Activated CD8-positive, alpha-beta T cell treated with anti-CD3 and anti-CD28 coated beads for 36 hours (primary cell): Measurements from ENCODE around the gene SLIT1. TPM values are rescaled to one million over a fixed set of nuclear protein-coding genes. Genes with fewer than 3 reads are reported as not detected.
A peak's percentile ranks its signal among the peaks of the same experiment; 100 is the strongest.

ENCODE experiments used
- ATAC-seq: fragments of 200-7000 bp; cut with Tn5 transposase; one replicate; pipeline ENCODE4 v1.10.0; 2021; ENCODE audit warnings: mild to moderate bottlenecking, moderate library complexity
- CTCF ChIA-PET: fragments of 350-600 bp; sonication (Branson Sonifier 250); formaldehyde crosslinking; loops from one replicate; lab custom pipeline; 2021; ENCODE audit warnings: antibody characterized with exemption; lab: Charles Lee
- POLR2A ChIA-PET: fragments of 350-600 bp; sonication (Branson Sonifier 250); formaldehyde crosslinking; loops from one replicate; lab custom pipeline; 2021; ENCODE audit warnings: antibody characterized with exemption; lab: Charles Lee
- DNase-seq: peaks from one replicate; pipeline ENCODE4 v3.0.0-alpha.2; 2020
- H3K27ac Mint-ChIP-seq: one replicate; pipeline ENCODE4 v1.8.0; 2021; ENCODE audit warnings: mild to moderate bottlenecking, mixed read lengths
- H3K27me3 Mint-ChIP-seq: one replicate; pipeline ENCODE4 v1.8.0; 2021; ENCODE audit warnings: mixed read lengths
- H3K36me3 Mint-ChIP-seq: one replicate; pipeline ENCODE4 v1.8.0; 2021; ENCODE audit warnings: low read depth, mixed read lengths
- H3K4me1 Mint-ChIP-seq: one replicate; pipeline ENCODE4 v1.8.0; 2021; ENCODE audit warnings: low read depth, mixed read lengths
- H3K4me3 Mint-ChIP-seq: one replicate; pipeline ENCODE4 v1.8.0; 2021; ENCODE audit warnings: mild to moderate bottlenecking, moderate library complexity, mixed read lengths
- H3K9me3 Mint-ChIP-seq: one replicate; pipeline ENCODE4 v1.8.0; 2021; ENCODE audit warnings: mixed read lengths
- CTCF ChIP-seq: fragments of 200-600 bp; IDR thresholded peaks from one replicate; pipeline ENCODE4 v1.8.0; 2022; ENCODE audit warnings: antibody characterized with exemption, mild to moderate bottlenecking
- intact Hi-C: fragments of 100-400 bp; cut with micrococcal nuclease; formaldehyde crosslinking; loops from one replicate; pipeline ENCODE4 v1.10.0; 2022
- total RNA-seq, 2 experiments: library from RNA; stranded (reverse); gene quantifications; one replicate each; pipeline ENCODE4 v1.2.3, GENCODE V29; 2021

SLIT1 gene
- total RNA-seq, 2 experiments from 2014 or later = 0.34 to 1.2 TPM

GRCh38 chr10:97174941-97175340 lies 10.8 kb downstream of the SLIT1 start:
- Mint-ChIP-seq H3K9me3 (no peaks in the 10 kb centered on the region), H3K4me1 (no peaks in the 10 kb centered on the region), H3K27ac (no peak overlapping the region), H3K36me3 (no peaks in the 10 kb centered on the region), H3K27me3 (peaks cover 11% of the 10 kb centered on the region), H3K4me3 (no peak overlapping the region)
- intact Hi-C loops = no loop called here
- ChIA-PET CTCF (interaction anchor here (1.1 to 7.2 kb wide), 3 partner anchors 19 to 102 kb away, joined by 3 to 29 read pairs (median 4); no protein-coding TSS in a partner anchor), POLR2A (no interaction called here)
- peak; percentile 30 for ATAC-seq
- DNase-seq = no peak
- no peak for TF ChIP-seq CTCF

GRCh38 chr10:97174276-97174775 lies 11.4 kb downstream of the SLIT1 start:
- Mint-ChIP-seq H3K36me3 (no peaks in the 10 kb centered on the region), H3K9me3 (no peaks in the 10 kb centered on the region), H3K27me3 (peaks cover 10% of the 10 kb centered on the region), H3K27ac (no peak overlapping the region), H3K4me1 (no peaks in the 10 kb centered on the region), H3K4me3 (no peak overlapping the region)
- intact Hi-C loops = no loop called here
- ChIA-PET POLR2A (no interaction called here), CTCF (interaction anchor here (0.8 to 7.2 kb wide), 4 partner anchors 20 to 101 kb away, joined by 3 to 29 read pairs (median 4); no protein-coding TSS in a partner anchor)
- no peak for TF ChIP-seq CTCF
- no peak for DNase-seq
- ATAC-seq = no peak

- ChIA-PET POLR2A (interaction anchor here (1.1 kb wide), 1 partner anchor 8 kb away, joined by 4 read pairs; no protein-coding TSS in a partner anchor), CTCF (interaction anchor here (7.2 kb wide), 1 partner anchor 37 kb away, joined by 29 read pairs; no protein-coding TSS in a partner anchor)
- Mint-ChIP-seq H3K27me3 (peaks cover 9% of the 10 kb centered on the region), H3K4me1 (no peaks in the 10 kb centered on the region), H3K9me3 (no peaks in the 10 kb centered on the region), H3K4me3 (no peak overlapping the region), H3K27ac (no peak overlapping the region), H3K36me3 (no peaks in the 10 kb centered on the region)
- intact Hi-C loops = no loop called here
- ATAC-seq = no peak
- no peak for TF ChIP-seq CTCF
- DNase-seq = no peak
These were observed 12.7 kb downstream of the SLIT1 start for GRCh38 chr10:97173036-97173435.

- no peak for ATAC-seq
- Mint-ChIP-seq H3K4me3 (no peak overlapping the region), H3K27ac (no peak overlapping the region), H3K27me3 (peaks cover 9% of the 10 kb centered on the region), H3K4me1 (no peaks in the 10 kb centered on the region), H3K36me3 (no peaks in the 10 kb centered on the region), H3K9me3 (no peaks in the 10 kb centered on the region)
- no peak for DNase-seq
- intact Hi-C loops = no loop called here
- CTCF ChIA-PET = interaction anchor here (1.4 to 1.8 kb wide), 2 partner anchors 39 to 98 kb away, joined by 4 to 5 read pairs; no protein-coding TSS in a partner anchor
- POLR2A ChIA-PET = no interaction called here
- no peak for TF ChIP-seq CTCF
These were observed 14.8 kb downstream of the SLIT1 start for GRCh38 chr10:97171001-97171400.

- H3K36me3 Mint-ChIP-seq = no peaks in the 10 kb centered on the region
- ATAC-seq (no peak), DNase-seq (no peak)
- intact Hi-C loops = no loop called here
- ChIA-PET POLR2A (no interaction called here), CTCF (interaction anchor here (0.9 to 1.8 kb wide), 3 partner anchors 40 to 97 kb away, joined by 3 to 5 read pairs (median 4); no protein-coding TSS in a partner anchor)
- H3K27me3 Mint-ChIP-seq = peaks cover 9% of the 10 kb centered on the region
- no peaks in the 10 kb centered on the region for H3K9me3 Mint-ChIP-seq
- H3K4me3 Mint-ChIP-seq = no peak overlapping the region
- H3K4me1 Mint-ChIP-seq = no peaks in the 10 kb centered on the region
- H3K27ac Mint-ChIP-seq = no peak overlapping the region
- TF ChIP-seq CTCF = no peak
These were observed 15.7 kb downstream of the SLIT1 start for GRCh38 chr10:97169911-97170693.
